Nephron progenitor cell (in vitro differentiated cells): Measurements from ENCODE around the gene COG1.

ENCODE experiments used
- DNase-seq: peaks from one replicate; pipeline ENCODE4 v3.0.0; 2021
- H3K27ac Mint-ChIP-seq: 2 replicates; pipeline ENCODE4 v1.8.0; 2021; ENCODE audit warnings: mild to moderate bottlenecking, moderate library complexity, mixed read lengths
- H3K27me3 Mint-ChIP-seq: 2 replicates; pipeline ENCODE4 v1.8.0; 2021; ENCODE audit warnings: mild to moderate bottlenecking, low read depth, mixed read lengths; ENCODE audit not compliant: poor library complexity
- H3K36me3 Mint-ChIP-seq: 2 replicates; pipeline ENCODE4 v1.8.0; 2021; ENCODE audit warnings: low read depth, mixed read lengths
- H3K4me1 Mint-ChIP-seq: 2 replicates; pipeline ENCODE4 v1.8.0; 2021; ENCODE audit warnings: mixed read lengths
- H3K4me3 Mint-ChIP-seq: 2 replicates; pipeline ENCODE4 v1.8.0; 2021; ENCODE audit warnings: mild to moderate bottlenecking, moderate library complexity, mixed read lengths
- H3K9me3 Mint-ChIP-seq: 2 replicates; pipeline ENCODE4 v1.8.0; 2021; ENCODE audit warnings: mild to moderate bottlenecking, moderate library complexity, mixed read lengths
- CTCF ChIP-seq: fragments of 200-600 bp; sonication (generic); IDR thresholded peaks from 2 replicates; pipeline ENCODE4 v1.5.0; 2021; ENCODE audit warnings: antibody characterized with exemption

Gene COG1

GRCh38 chr17:73208139-73208827 lies 15.4 kb downstream of the COG1 start:
- peaks cover 63% of the 10 kb centered on the region for H3K36me3 Mint-ChIP-seq

GRCh38 chr17:73209436-73209835 lies 16.6 kb downstream of the COG1 start:
- peaks cover 16% of the 10 kb centered on the region for H3K4me1 Mint-ChIP-seq
- H3K36me3 Mint-ChIP-seq = peaks cover 55% of the 10 kb centered on the region
- H3K27me3 Mint-ChIP-seq = no peaks in the 10 kb centered on the region
- H3K27ac Mint-ChIP-seq = peak overlapping the region; percentile 12
- DNase-seq = no peak
- TF ChIP-seq CTCF = no peak
- no peaks in the 10 kb centered on the region for H3K9me3 Mint-ChIP-seq
- H3K4me3 Mint-ChIP-seq = no peak overlapping the region

More at GRCh38 chr17:73208139-73208827, 15.4 kb downstream of the COG1 start:
- no peaks in the 10 kb centered on the region for H3K27me3 Mint-ChIP-seq
- TF ChIP-seq CTCF = no peak
- no peak overlapping the region for H3K4me3 Mint-ChIP-seq
- peak overlapping the region; percentile 47 for H3K27ac Mint-ChIP-seq
- no peaks in the 10 kb centered on the region for H3K9me3 Mint-ChIP-seq
- H3K4me1 Mint-ChIP-seq = peaks cover 20% of the 10 kb centered on the region
- no peak for DNase-seq

GRCh38 chr17:73210002-73210678 lies 17.3 kb downstream of the COG1 start:
- Mint-ChIP-seq H3K9me3 (no peaks in the 10 kb centered on the region), H3K4me3 (no peak overlapping the region), H3K27me3 (no peaks in the 10 kb centered on the region), H3K4me1 (peaks cover 15% of the 10 kb centered on the region), H3K27ac (no peak overlapping the region), H3K36me3 (peaks cover 53% of the 10 kb centered on the region)
- no peak for DNase-seq
- TF ChIP-seq CTCF = peak; percentile 31

GRCh38 chr17:73211745-73212144 lies 18.9 kb downstream of the COG1 start:
- H3K27ac Mint-ChIP-seq = no peak overlapping the region
- no peak overlapping the region for H3K4me3 Mint-ChIP-seq
- no peak for DNase-seq
- no peaks in the 10 kb centered on the region for H3K9me3 Mint-ChIP-seq
- no peak for TF ChIP-seq CTCF
- no peaks in the 10 kb centered on the region for H3K4me1 Mint-ChIP-seq
- no peaks in the 10 kb centered on the region for H3K27me3 Mint-ChIP-seq
- peaks cover 50% of the 10 kb centered on the region for H3K36me3 Mint-ChIP-seq

- no peak overlapping the region for H3K27ac Mint-ChIP-seq
- H3K36me3 Mint-ChIP-seq = peaks cover 36% of the 10 kb centered on the region
- no peaks in the 10 kb centered on the region for H3K9me3 Mint-ChIP-seq
- TF ChIP-seq CTCF = no peak
- no peak overlapping the region for H3K4me3 Mint-ChIP-seq
- no peaks in the 10 kb centered on the region for H3K27me3 Mint-ChIP-seq
- no peak for DNase-seq
- H3K4me1 Mint-ChIP-seq = no peaks in the 10 kb centered on the region
These were observed 21.2 kb downstream of the COG1 start for GRCh38 chr17:73214008-73214407.

GRCh38 chr17:73214851-73215250 lies 22.0 kb downstream of the COG1 start:
- Mint-ChIP-seq H3K27me3 (no peaks in the 10 kb centered on the region), H3K4me1 (no peaks in the 10 kb centered on the region), H3K27ac (no peak overlapping the region), H3K4me3 (no peak overlapping the region), H3K36me3 (peaks cover 38% of the 10 kb centered on the region), H3K9me3 (no peaks in the 10 kb centered on the region)
- DNase-seq = no peak
- no peak for TF ChIP-seq CTCF
